HepG2 (cell line): ENCODE data around the gene KAT7. TPM values are rescaled to one million over a fixed set of nuclear protein-coding genes. Genes with fewer than 3 reads are reported as not detected.

ENCODE experiments used
- AGO1 ChIP-seq: fragments of 200-400 bp; formaldehyde crosslinking; IDR thresholded peaks from 2 replicates; pipeline ENCODE4 v1.6.1; 2017; ENCODE audit warnings: mild to moderate bottlenecking, low read depth, low read length, moderate library complexity; ENCODE audit not compliant: poor library complexity, severe bottlenecking
- EED ChIP-seq: sonication (generic); formaldehyde crosslinking; IDR thresholded peaks from 2 replicates; pipeline ENCODE4 v1.5.0; 2020; ENCODE audit warnings: mild to moderate bottlenecking, missing genetic modification reagents
- FOXM1 ChIP-seq: sonication (generic); formaldehyde crosslinking; IDR thresholded peaks from 2 replicates; pipeline ENCODE4 v1.5.0; 2020; ENCODE audit warnings: missing genetic modification reagents
- HNF4G ChIP-seq, 2 experiments: sonication (generic) in 1 of 2; formaldehyde crosslinking in 1 of 2; IDR thresholded peaks; 2 replicates each; pipeline versions ENCODE4 v1.4.0 to v1.6.1; 2011 to 2020; ENCODE audit warnings: borderline replicate concordance in 2 of 2, low read depth in 2 of 2, mild to moderate bottlenecking in 2 of 2, low read length in 1 of 2, missing genetic modification reagents in 1 of 2, moderate library complexity in 1 of 2
- PAX8 ChIP-seq: sonication (generic); formaldehyde crosslinking; IDR thresholded peaks from 2 replicates; pipeline ENCODE4 v1.8.0; 2022; ENCODE audit warnings: mild to moderate bottlenecking, missing genetic modification reagents, borderline replicate concordance
- SNRNP70 ChIP-seq: fragments of 200-400 bp; formaldehyde crosslinking; IDR thresholded peaks from 2 replicates; pipeline ENCODE4 v1.6.1; 2017; ENCODE audit warnings: mild to moderate bottlenecking, low read depth, low read length, moderate library complexity
- TAF15 ChIP-seq: fragments of 200-400 bp; formaldehyde crosslinking; IDR thresholded peaks from one replicate; pipeline ENCODE4 v1.6.1; 2018; ENCODE audit warnings: mild to moderate bottlenecking, low read depth, low read length; ENCODE audit not compliant: poor library complexity, severe bottlenecking
- ZFY ChIP-seq: sonication (generic); formaldehyde crosslinking; IDR thresholded peaks from 2 replicates; pipeline ENCODE4 v1.4.0; 2020; ENCODE audit warnings: missing genetic modification reagents
- ZNF224 ChIP-seq: sonication (generic); formaldehyde crosslinking; IDR thresholded peaks from 2 replicates; pipeline ENCODE4 v1.5.0; 2020; ENCODE audit warnings: mild to moderate bottlenecking, missing genetic modification reagents
- ZNF274 ChIP-seq: sonication (generic); formaldehyde crosslinking; IDR thresholded peaks from 2 replicates; pipeline ENCODE4 v1.5.1; 2020; ENCODE audit warnings: mild to moderate bottlenecking, missing genetic modification reagents
- ZNF761 ChIP-seq: sonication (generic); formaldehyde crosslinking; conservative IDR thresholded peaks from 2 replicates; pipeline ENCODE4 v1.4.0; 2020; ENCODE audit warnings: mild to moderate bottlenecking, missing genetic modification reagents
- polyA plus RNA-seq, 8 experiments: library from polyadenylated mRNA; depleted of rRNA in 3 of 8; stranded (reverse) in 7 of 8; unstranded in 1 of 8; fragments of >200 nt; fragmentation: Illumina TruSeq in 4 of 8; extraction: Trizol in 4 of 8; gene quantifications; 2 replicates each; pipeline versions ENCODE4 v1.2.1 to v1.2.3, GENCODE V29; 2011 to 2016; ENCODE audit warnings: low read depth in 4 of 8, missing spikeins in 1 of 8, mixed read lengths in 1 of 8; ENCODE audit not compliant: insufficient read depth in 1 of 8
- total RNA-seq, 5 experiments: library from RNA; depleted of rRNA; stranded (reverse); fragments of >200 nt; fragmentation: Illumina TruSeq; extraction: Trizol; gene quantifications; 2 replicates each; pipeline ENCODE4 v1.2.3, GENCODE V29; 2016; ENCODE audit warnings: low read depth in 1 of 5
- TF ChIP-seq, protein P1 (sequence below): sonication (generic); formaldehyde crosslinking; IDR thresholded peaks from 2 replicates; pipeline ENCODE4 v1.5.1; 2020; ENCODE audit warnings: missing genetic modification reagents, mild to moderate bottlenecking, borderline replicate concordance
- TF ChIP-seq, protein P2 (sequence below): sonication (generic); formaldehyde crosslinking; IDR thresholded peaks from 2 replicates; pipeline ENCODE4 v1.4.0; 2020; ENCODE audit warnings: missing genetic modification reagents, borderline replicate concordance
- TF ChIP-seq, protein P3 (sequence below): fragments of 450-650 bp; IDR thresholded peaks from 2 replicates; pipeline ENCODE4 v1.6.1; 2016
- TF ChIP-seq, protein P4 (sequence below): sonication (generic); formaldehyde crosslinking; IDR thresholded peaks from 2 replicates; pipeline ENCODE4 v1.4.0; 2020; ENCODE audit warnings: missing genetic modification reagents

The KAT7 gene
- total and polyA plus RNA-seq, 2 of the 13 experiments (the other 11 are each of a cell fraction or from before 2014, with no cell fraction given), result 21.2 to 39.2 TPM

DNA sequence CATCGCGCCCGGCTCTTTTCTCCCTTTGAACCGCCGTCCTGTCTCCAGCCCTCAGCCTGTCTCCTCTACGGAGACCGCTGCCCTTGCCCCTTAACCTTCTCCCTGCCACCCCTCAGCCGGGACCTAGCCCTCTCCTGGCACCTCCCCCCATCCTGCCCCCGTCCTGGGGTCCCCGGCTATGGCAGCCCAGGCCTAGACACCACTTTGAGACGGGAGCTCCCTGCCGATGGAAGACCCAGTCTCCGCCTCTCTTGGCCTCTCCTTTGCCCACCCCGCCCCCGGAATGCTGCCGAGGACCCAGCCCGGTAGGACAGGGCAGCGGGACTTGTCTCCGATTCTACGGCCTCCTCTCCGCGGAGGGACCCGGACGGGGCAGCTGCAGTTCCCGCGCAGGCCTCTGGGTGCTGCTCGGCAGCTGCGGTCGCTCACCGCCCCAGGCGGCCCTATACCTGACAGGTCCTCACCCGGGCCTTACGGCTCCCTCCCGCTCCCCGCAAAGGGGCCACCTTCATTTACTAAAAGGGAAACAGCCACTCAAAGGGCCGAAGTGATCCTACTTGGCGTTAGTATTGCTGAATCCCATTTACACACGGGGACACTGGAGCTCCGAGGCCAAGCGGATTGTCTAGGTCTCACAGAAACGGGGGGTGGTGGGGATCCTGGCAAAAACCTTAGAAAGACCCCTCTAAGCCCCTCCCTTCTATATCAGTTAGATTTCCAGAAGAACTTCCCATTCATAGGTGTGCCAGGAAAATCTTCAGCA, 92.0 kb downstream of the KAT7 start (continued):
- TF ChIP-seq AGO1, result no peak
- TF ChIP-seq ZFY (CRISPR knock-in tag), result peak; percentile 39; the same call in 1 of the 2 replicates
- no peak for TF ChIP-seq FOXM1 (CRISPR knock-in tag)
- no peak for TF ChIP-seq HNF4G (IDR thresholded peaks at IDR 0.05; ENCODE audit: borderline replicate concordance, low read depth, low read length)
- TF ChIP-seq HNF4G (CRISPR knock-in tag; IDR thresholded peaks at IDR 0.05; ENCODE audit: borderline replicate concordance, low read depth), result 0 out of 2 replicates have a peak, but pooled peaks have one; percentile 29
- TF ChIP-seq, protein P1, sequence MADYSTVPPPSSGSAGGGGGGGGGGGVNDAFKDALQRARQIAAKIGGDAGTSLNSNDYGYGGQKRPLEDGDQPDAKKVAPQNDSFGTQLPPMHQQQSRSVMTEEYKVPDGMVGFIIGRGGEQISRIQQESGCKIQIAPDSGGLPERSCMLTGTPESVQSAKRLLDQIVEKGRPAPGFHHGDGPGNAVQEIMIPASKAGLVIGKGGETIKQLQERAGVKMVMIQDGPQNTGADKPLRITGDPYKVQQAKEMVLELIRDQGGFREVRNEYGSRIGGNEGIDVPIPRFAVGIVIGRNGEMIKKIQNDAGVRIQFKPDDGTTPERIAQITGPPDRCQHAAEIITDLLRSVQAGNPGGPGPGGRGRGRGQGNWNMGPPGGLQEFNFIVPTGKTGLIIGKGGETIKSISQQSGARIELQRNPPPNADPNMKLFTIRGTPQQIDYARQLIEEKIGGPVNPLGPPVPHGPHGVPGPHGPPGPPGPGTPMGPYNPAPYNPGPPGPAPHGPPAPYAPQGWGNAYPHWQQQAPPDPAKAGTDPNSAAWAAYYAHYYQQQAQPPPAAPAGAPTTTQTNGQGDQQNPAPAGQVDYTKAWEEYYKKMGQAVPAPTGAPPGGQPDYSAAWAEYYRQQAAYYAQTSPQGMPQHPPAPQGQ (CRISPR knock-in tag), result no peak
- TF ChIP-seq, protein P2, sequence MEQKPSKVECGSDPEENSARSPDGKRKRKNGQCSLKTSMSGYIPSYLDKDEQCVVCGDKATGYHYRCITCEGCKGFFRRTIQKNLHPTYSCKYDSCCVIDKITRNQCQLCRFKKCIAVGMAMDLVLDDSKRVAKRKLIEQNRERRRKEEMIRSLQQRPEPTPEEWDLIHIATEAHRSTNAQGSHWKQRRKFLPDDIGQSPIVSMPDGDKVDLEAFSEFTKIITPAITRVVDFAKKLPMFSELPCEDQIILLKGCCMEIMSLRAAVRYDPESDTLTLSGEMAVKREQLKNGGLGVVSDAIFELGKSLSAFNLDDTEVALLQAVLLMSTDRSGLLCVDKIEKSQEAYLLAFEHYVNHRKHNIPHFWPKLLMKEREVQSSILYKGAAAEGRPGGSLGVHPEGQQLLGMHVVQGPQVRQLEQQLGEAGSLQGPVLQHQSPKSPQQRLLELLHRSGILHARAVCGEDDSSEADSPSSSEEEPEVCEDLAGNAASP (CRISPR knock-in tag), result 0 out of 2 replicates have a peak, but pooled peaks have one; percentile 25
- TF ChIP-seq, protein P3, sequence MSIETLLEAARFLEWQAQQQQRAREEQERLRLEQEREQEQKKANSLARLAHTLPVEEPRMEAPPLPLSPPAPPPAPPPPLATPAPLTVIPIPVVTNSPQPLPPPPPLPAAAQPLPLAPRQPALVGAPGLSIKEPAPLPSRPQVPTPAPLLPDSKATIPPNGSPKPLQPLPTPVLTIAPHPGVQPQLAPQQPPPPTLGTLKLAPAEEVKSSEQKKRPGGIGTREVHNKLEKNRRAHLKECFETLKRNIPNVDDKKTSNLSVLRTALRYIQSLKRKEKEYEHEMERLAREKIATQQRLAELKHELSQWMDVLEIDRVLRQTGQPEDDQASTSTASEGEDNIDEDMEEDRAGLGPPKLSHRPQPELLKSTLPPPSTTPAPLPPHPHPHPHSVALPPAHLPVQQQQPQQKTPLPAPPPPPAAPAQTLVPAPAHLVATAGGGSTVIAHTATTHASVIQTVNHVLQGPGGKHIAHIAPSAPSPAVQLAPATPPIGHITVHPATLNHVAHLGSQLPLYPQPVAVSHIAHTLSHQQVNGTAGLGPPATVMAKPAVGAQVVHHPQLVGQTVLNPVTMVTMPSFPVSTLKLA, result no peak
- TF ChIP-seq ZNF761 (CRISPR knock-in tag), result no peak
- TF ChIP-seq EED (CRISPR knock-in tag), result peak; percentile 88; the same call in 1 of the 2 replicates
- no peak for TF ChIP-seq SNRNP70
- 0 out of 2 replicates have a peak, but pooled peaks have one; percentile 40 for TF ChIP-seq PAX8 (CRISPR knock-in tag)
- no peak for TF ChIP-seq TAF15
- TF ChIP-seq, protein P4, sequence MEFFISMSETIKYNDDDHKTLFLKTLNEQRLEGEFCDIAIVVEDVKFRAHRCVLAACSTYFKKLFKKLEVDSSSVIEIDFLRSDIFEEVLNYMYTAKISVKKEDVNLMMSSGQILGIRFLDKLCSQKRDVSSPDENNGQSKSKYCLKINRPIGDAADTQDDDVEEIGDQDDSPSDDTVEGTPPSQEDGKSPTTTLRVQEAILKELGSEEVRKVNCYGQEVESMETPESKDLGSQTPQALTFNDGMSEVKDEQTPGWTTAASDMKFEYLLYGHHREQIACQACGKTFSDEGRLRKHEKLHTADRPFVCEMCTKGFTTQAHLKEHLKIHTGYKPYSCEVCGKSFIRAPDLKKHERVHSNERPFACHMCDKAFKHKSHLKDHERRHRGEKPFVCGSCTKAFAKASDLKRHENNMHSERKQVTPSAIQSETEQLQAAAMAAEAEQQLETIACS (CRISPR knock-in tag), result no peak
- TF ChIP-seq ZNF274, result no peak
- no peak for TF ChIP-seq ZNF224
